GM19467 (cell line): ENCODE data around the gene LRBA.

Experiments used
- ATAC-seq: cut with Tn5 transposase; IDR thresholded peaks from one replicate; pipeline ENCODE4 v1.9.1; 2021; ENCODE audit warnings: mild to moderate bottlenecking, moderate library complexity; ENCODE audit not compliant: unreplicated experiment

Gene LRBA

GRCh38 chr4:150314031-150314430 is 701.1 kb downstream of the LRBA start:
- ATAC-seq = no peak

- no peak for ATAC-seq
Measured at GRCh38 chr4:150310159-150310895, 704.8 kb downstream of the LRBA start.

GRCh38 chr4:150308824-150309472 is 706.1 kb downstream of the LRBA start:
- ATAC-seq = no peak

GRCh38 chr4:150306719-150307118 is 708.4 kb downstream of the LRBA start:
- no peak for ATAC-seq

- ATAC-seq = no peak
Measured at GRCh38 chr4:150305995-150306394, 709.1 kb downstream of the LRBA start.

GRCh38 chr4:150302553-150302952 is 712.5 kb downstream of the LRBA start:
- ATAC-seq = no peak

- ATAC-seq = no peak
Measured at GRCh38 chr4:150299816-150300215, 715.3 kb downstream of the LRBA start.

- ATAC-seq = no peak
Measured at GRCh38 chr4:150297861-150298474, 717.1 kb downstream of the LRBA start.

- no peak for ATAC-seq
Measured at GRCh38 chr4:150289881-150290280, 725.2 kb downstream of the LRBA start.

- no peak for ATAC-seq
Measured at GRCh38 chr4:150289198-150289597, 725.9 kb downstream of the LRBA start.

- ATAC-seq = no peak
Measured at GRCh38 chr4:150286656-150287055, 728.4 kb downstream of the LRBA start.

- ATAC-seq = no peak
Measured at GRCh38 chr4:150283689-150284088, 731.4 kb downstream of the LRBA start.

- ATAC-seq = no peak
Measured at GRCh38 chr4:150280975-150281374, 734.1 kb downstream of the LRBA start.

GRCh38 chr4:150280081-150280895 is 734.8 kb downstream of the LRBA start:
- ATAC-seq = no peak

- ATAC-seq = no peak
Measured at GRCh38 chr4:150278206-150278605, 736.9 kb downstream of the LRBA start.

- ATAC-seq = no peak
Measured at GRCh38 chr4:150268444-150268843, 746.6 kb downstream of the LRBA start.

GRCh38 chr4:150265806-150266205 is 749.3 kb downstream of the LRBA start:
- no peak for ATAC-seq

- ATAC-seq = no peak
Measured at GRCh38 chr4:150264595-150265161, 750.4 kb downstream of the LRBA start.

GRCh38 chr4:150262611-150263010 is 752.5 kb downstream of the LRBA start:
- ATAC-seq = no peak

GRCh38 chr4:150261571-150261970 is 753.5 kb downstream of the LRBA start:
- no peak for ATAC-seq
